Neutrophil (primary cell): ENCODE data around the gene MMAB.

Experiments
- H3K27ac ChIP-seq: fragments of 200-600 bp; sonication (generic); 2 replicates; pipeline ENCODE4 v1.5.1; 2016; ENCODE audit warnings: mild to moderate bottlenecking, moderate library complexity
- H3K27me3 ChIP-seq: fragments of 200-600 bp; sonication (generic); 2 replicates; pipeline ENCODE4 v1.6.0; 2016; ENCODE audit warnings: mild to moderate bottlenecking
- H3K36me3 ChIP-seq: fragments of 200-600 bp; sonication (generic); 2 replicates; pipeline ENCODE4 v1.5.1; 2017
- H3K4me1 ChIP-seq, 2 experiments: fragments of 200-600 bp in 1 of 2; sonication (generic) in 1 of 2; 1 replicate in 1 of 2; 2 replicates in 1 of 2; pipeline versions ENCODE4 v1.5.1 to v1.6.1; 2013 to 2016; ENCODE audit warnings: low read depth in 1 of 2, low read length in 1 of 2, mild to moderate bottlenecking in 1 of 2, moderate library complexity in 1 of 2; ENCODE audit not compliant: control insufficient read depth in 1 of 2, insufficient read depth in 1 of 2
- H3K4me3 ChIP-seq, 2 experiments: fragments of 200-600 bp in 1 of 2; sonication (generic) in 1 of 2; 1 replicate in 1 of 2; 2 replicates in 1 of 2; pipeline ENCODE4 v1.5.1; 2013 to 2016; ENCODE audit warnings: low read depth in 1 of 2, low read length in 1 of 2, mild to moderate bottlenecking in 1 of 2, moderate library complexity in 1 of 2
- H3K9me3 ChIP-seq: fragments of 200-600 bp; sonication (generic); 2 replicates; pipeline ENCODE4 v1.5.1; 2016
- TF ChIP-seq, protein P1 (sequence below): fragments of 200-600 bp; sonication (generic); IDR thresholded peaks from 2 replicates; pipeline ENCODE4 v1.5.1; 2016; ENCODE audit warnings: antibody characterized with exemption

Gene MMAB

DNA sequence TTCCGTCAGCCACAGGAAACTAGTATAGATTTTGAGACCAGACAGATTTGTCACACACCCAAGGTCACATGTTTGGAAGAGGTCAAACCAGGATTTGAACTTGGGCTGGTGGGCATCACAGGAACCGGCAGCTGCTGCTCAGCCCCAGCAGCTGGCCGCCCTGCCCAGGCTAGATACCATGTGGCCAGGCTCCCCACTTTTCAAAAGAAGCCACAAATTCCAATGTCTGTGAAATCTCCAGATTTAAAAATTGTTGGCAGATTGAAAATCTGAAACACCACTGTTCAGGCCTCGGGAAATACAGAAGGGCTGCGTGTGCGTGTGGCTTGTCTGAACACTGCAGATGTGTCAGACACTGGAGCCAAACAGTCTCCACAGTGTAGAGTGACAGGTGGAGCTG lies 30.4 kb downstream of the MMAB start:
- H3K9me3 ChIP-seq, result no peaks in the 10 kb centered on the region
- peaks cover 13% of the 10 kb centered on the region for H3K27me3 ChIP-seq
- H3K4me1 ChIP-seq, result no peaks in the 10 kb centered on the region
- no peak overlapping the region for H3K4me3 ChIP-seq
- TF ChIP-seq, protein P1, sequence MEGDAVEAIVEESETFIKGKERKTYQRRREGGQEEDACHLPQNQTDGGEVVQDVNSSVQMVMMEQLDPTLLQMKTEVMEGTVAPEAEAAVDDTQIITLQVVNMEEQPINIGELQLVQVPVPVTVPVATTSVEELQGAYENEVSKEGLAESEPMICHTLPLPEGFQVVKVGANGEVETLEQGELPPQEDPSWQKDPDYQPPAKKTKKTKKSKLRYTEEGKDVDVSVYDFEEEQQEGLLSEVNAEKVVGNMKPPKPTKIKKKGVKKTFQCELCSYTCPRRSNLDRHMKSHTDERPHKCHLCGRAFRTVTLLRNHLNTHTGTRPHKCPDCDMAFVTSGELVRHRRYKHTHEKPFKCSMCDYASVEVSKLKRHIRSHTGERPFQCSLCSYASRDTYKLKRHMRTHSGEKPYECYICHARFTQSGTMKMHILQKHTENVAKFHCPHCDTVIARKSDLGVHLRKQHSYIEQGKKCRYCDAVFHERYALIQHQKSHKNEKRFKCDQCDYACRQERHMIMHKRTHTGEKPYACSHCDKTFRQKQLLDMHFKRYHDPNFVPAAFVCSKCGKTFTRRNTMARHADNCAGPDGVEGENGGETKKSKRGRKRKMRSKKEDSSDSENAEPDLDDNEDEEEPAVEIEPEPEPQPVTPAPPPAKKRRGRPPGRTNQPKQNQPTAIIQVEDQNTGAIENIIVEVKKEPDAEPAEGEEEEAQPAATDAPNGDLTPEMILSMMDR, result no peak
- H3K36me3 ChIP-seq, result no peaks in the 10 kb centered on the region
- no peak overlapping the region for H3K27ac ChIP-seq

DNA sequence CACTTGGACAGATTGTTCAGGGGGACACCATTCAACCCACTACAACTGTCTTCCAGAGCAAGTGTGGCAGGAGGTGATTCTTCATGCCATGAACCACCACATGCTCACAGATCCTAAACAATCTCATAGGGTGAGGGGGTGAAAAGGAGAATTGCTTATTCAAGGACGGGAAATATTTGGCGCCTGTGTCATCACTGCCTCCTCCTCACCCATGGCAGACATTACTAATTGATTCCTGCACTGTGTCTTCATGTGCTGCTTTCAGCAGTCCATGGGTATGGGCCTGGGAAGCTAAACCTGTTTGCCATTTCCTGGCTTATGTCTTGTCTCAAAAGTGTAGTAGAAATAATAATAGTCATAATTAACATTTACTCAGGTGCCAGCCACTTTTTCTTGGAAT lies 31.3 kb downstream of the MMAB start:
- Histone ChIP-seq H3K27me3 (peaks cover 4% of the 10 kb centered on the region), H3K36me3 (no peaks in the 10 kb centered on the region), H3K27ac (no peak overlapping the region), H3K4me1 (no peaks in the 10 kb centered on the region), H3K4me3 (no peak overlapping the region), H3K9me3 (no peaks in the 10 kb centered on the region)
- TF ChIP-seq, protein P1, result no peak

DNA sequence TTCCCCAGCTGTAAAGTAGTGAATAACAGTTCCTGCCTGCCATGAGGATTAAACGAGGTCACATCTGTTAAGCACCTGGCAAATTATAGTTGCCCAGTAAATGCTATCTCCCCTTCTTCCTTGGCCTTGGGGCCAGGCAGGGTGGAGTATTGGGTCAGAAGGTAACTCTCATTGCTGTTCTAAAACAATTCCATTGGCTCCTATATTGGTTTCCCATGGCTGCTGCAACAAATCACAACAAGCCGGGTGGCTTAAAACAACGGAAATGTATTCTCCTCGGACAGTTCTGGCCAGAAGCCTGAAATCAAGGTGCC lies 31.9 kb downstream of the MMAB start:
- H3K27me3 ChIP-seq, result no peaks in the 10 kb centered on the region
- H3K27ac ChIP-seq, result no peak overlapping the region
- H3K9me3 ChIP-seq, result no peaks in the 10 kb centered on the region
- H3K4me1 ChIP-seq, result no peaks in the 10 kb centered on the region
- H3K36me3 ChIP-seq, result peaks cover 4% of the 10 kb centered on the region
- H3K4me3 ChIP-seq, result no peak overlapping the region
- TF ChIP-seq, protein P1, result no peak

DNA sequence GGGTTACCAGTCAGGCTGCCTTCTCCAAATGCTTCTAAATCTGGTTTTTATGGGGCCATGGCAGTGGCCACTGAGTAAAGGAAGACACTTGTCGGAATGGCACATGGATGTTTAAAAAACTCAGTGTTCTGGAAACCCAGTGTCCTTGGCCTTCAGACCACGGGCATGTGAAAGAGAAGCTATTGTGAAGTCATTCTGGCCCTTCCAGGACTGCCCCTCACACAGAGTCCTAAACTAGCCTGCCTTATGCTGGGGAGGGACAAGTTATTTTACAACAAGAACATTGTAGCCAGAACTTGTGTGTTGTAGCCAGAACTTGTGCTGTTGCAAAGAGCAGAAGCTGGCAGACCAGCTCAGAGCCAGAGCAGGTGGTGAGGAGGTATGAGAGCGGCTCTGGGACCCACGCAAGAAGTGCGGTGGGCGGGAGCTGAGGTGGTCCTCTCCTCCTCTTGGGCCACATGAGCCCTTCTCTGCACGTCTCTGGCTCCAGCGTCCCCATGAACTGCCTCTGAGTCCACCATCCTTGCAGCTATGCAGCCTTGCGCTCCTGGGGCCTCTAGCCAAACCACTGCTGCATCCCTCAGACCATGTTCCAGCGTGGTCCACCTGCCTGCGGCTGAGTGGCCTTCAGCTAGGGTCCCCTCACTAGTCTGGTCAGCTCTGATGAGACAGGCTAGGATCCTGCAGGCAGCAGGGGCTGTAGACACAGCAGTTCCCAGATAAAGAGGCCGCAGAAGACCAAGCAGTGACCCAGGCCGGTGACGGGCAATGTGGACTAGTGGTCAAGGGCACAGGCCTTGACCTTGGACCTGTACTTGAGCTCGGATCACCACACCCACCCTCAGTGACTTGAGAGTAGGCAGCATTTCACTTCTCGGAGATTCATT lies 32.5 kb downstream of the MMAB start:
- H3K36me3 ChIP-seq, result peaks cover 10% of the 10 kb centered on the region
- TF ChIP-seq, protein P1, result no peak
- no peaks in the 10 kb centered on the region for H3K27me3 ChIP-seq
- H3K4me1 ChIP-seq, result no peaks in the 10 kb centered on the region
- no peak overlapping the region for H3K27ac ChIP-seq
- H3K4me3 ChIP-seq, result no peak overlapping the region
- no peaks in the 10 kb centered on the region for H3K9me3 ChIP-seq

DNA sequence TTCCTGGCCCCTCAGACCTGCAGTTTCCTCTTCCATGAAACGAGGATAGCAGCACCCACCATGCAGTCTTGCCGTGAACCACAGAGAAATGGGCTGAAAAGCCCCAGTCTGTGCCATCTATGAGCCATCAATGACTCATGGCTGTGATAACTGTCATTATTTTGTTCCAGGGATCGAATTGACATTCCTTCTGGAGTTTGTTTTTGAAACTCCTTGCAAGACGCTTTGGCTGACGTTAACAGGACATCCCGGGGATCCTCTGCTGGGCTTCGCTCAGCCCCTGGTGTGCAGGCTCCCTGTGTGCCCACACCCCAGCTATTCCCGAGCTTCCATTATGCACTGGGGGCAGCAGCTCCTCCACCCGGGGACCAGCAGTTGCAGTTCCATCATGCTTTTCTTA lies 33.8 kb downstream of the MMAB start:
- TF ChIP-seq, protein P1, result no peak
- H3K27me3 ChIP-seq, result no peaks in the 10 kb centered on the region
- H3K9me3 ChIP-seq, result no peaks in the 10 kb centered on the region
- no peaks in the 10 kb centered on the region for H3K4me1 ChIP-seq
- H3K4me3 ChIP-seq, result no peak overlapping the region
- H3K36me3 ChIP-seq, result peaks cover 22% of the 10 kb centered on the region
- H3K27ac ChIP-seq, result no peak overlapping the region
